ENCODE data around the gene ACYP1.

The ACYP1 gene

GRCh38 chr14:75030147-75030546 is 33.7 kb downstream of the ACYP1 start:
- no peaks in the 10 kb centered on the region for H3K4me1 Mint-ChIP-seq
- H3K36me3 Mint-ChIP-seq (ENCODE audit: low read depth): peaks cover 55% of the 10 kb centered on the region
- no peaks in the 10 kb centered on the region for H3K9me3 Mint-ChIP-seq
- no peak overlapping the region for H3K4me3 Mint-ChIP-seq
- TF ChIP-seq CTCF (IDR thresholded peaks at IDR 0.05): no peak
- no peak for DNase-seq
- H3K27me3 Mint-ChIP-seq (ENCODE audit: low read depth, poor library complexity): no peaks in the 10 kb centered on the region
- H3K27ac Mint-ChIP-seq: no peak overlapping the region

GRCh38 chr14:75025876-75026275 is 37.9 kb downstream of the ACYP1 start:
- DNase-seq: no peak
- no peak for TF ChIP-seq CTCF (IDR thresholded peaks at IDR 0.05)
- peaks cover 46% of the 10 kb centered on the region for H3K36me3 Mint-ChIP-seq (ENCODE audit: low read depth)
- no peaks in the 10 kb centered on the region for H3K9me3 Mint-ChIP-seq
- no peak overlapping the region for H3K4me3 Mint-ChIP-seq
- no peaks in the 10 kb centered on the region for H3K27me3 Mint-ChIP-seq (ENCODE audit: low read depth, poor library complexity)
- H3K27ac Mint-ChIP-seq: no peak overlapping the region
- H3K4me1 Mint-ChIP-seq: no peaks in the 10 kb centered on the region

- TF ChIP-seq CTCF (IDR thresholded peaks at IDR 0.05): no peak
- H3K27me3 Mint-ChIP-seq (ENCODE audit: low read depth, poor library complexity): no peaks in the 10 kb centered on the region
- no peak overlapping the region for H3K4me3 Mint-ChIP-seq
- no peaks in the 10 kb centered on the region for H3K9me3 Mint-ChIP-seq
- no peaks in the 10 kb centered on the region for H3K4me1 Mint-ChIP-seq
- H3K36me3 Mint-ChIP-seq (ENCODE audit: low read depth): peaks cover 44% of the 10 kb centered on the region
- no peak for DNase-seq
- no peak overlapping the region for H3K27ac Mint-ChIP-seq
Measured at GRCh38 chr14:75025082-75025481, 38.7 kb downstream of the ACYP1 start.

GRCh38 chr14:75023108-75023507 is 40.7 kb downstream of the ACYP1 start:
- no peaks in the 10 kb centered on the region for H3K27me3 Mint-ChIP-seq (ENCODE audit: low read depth, poor library complexity)
- no peaks in the 10 kb centered on the region for H3K9me3 Mint-ChIP-seq
- no peaks in the 10 kb centered on the region for H3K4me1 Mint-ChIP-seq
- no peak overlapping the region for H3K27ac Mint-ChIP-seq
- no peak for DNase-seq
- H3K4me3 Mint-ChIP-seq: no peak overlapping the region
- peaks cover 50% of the 10 kb centered on the region for H3K36me3 Mint-ChIP-seq (ENCODE audit: low read depth)
- no peak for TF ChIP-seq CTCF (IDR thresholded peaks at IDR 0.05)

- peaks cover 50% of the 10 kb centered on the region for H3K36me3 Mint-ChIP-seq (ENCODE audit: low read depth)
- peak; percentile 9 for DNase-seq
- H3K27me3 Mint-ChIP-seq (ENCODE audit: low read depth, poor library complexity): no peaks in the 10 kb centered on the region
- no peaks in the 10 kb centered on the region for H3K4me1 Mint-ChIP-seq
- TF ChIP-seq CTCF (IDR thresholded peaks at IDR 0.05): peak; percentile 42
- H3K9me3 Mint-ChIP-seq: no peaks in the 10 kb centered on the region
- no peak overlapping the region for H3K4me3 Mint-ChIP-seq
- no peak overlapping the region for H3K27ac Mint-ChIP-seq
Measured at GRCh38 chr14:75022655-75023054, 41.2 kb downstream of the ACYP1 start.

GRCh38 chr14:75018694-75019093 is 45.1 kb downstream of the ACYP1 start:
- no peaks in the 10 kb centered on the region for H3K9me3 Mint-ChIP-seq
- H3K27ac Mint-ChIP-seq: no peak overlapping the region
- H3K27me3 Mint-ChIP-seq (ENCODE audit: low read depth, poor library complexity): no peaks in the 10 kb centered on the region
- H3K4me1 Mint-ChIP-seq: peaks cover 8% of the 10 kb centered on the region
- peaks cover 77% of the 10 kb centered on the region for H3K36me3 Mint-ChIP-seq (ENCODE audit: low read depth)
- DNase-seq: no peak
- TF ChIP-seq CTCF (IDR thresholded peaks at IDR 0.05): no peak
- no peak overlapping the region for H3K4me3 Mint-ChIP-seq

All from nephron progenitor cell (in vitro differentiated cells).